Osteoblast (primary cell): ENCODE measurements around the gene PPP1R9B. TPM values are rescaled to one million over a fixed set of nuclear protein-coding genes. Genes with fewer than 3 reads are reported as not detected.
A peak's percentile ranks its signal among the peaks of the same experiment; 100 is the strongest.

Source experiments
- DNase-seq: peaks from one replicate; pipeline ENCODE4 v3.0.0; 2011; ENCODE audit warnings: low spot score, mixed read lengths; ENCODE audit not compliant: insufficient read length; ENCODE audit errors: missing footprints
- H2AFZ ChIP-seq: 2 replicates; pipeline ENCODE4 v1.6.0; 2011; ENCODE audit warnings: mild to moderate bottlenecking, low read length
- H3K27ac ChIP-seq: 2 replicates; pipeline ENCODE4 v1.5.1; 2011; ENCODE audit warnings: mild to moderate bottlenecking, low read depth, low read length, moderate library complexity
- H3K27me3 ChIP-seq: 2 replicates; pipeline ENCODE4 v1.6.0; 2012; ENCODE audit warnings: mild to moderate bottlenecking, control low read depth, inconsistent platforms, low read length, moderate library complexity; ENCODE audit not compliant: insufficient read depth
- H3K36me3 ChIP-seq: 2 replicates; pipeline ENCODE4 v1.5.1; 2011; ENCODE audit warnings: mild to moderate bottlenecking, low read length, control low read depth, moderate library complexity; ENCODE audit not compliant: insufficient read depth
- H3K4me1 ChIP-seq: 2 replicates; pipeline ENCODE4 v1.5.1; 2011; ENCODE audit warnings: mild to moderate bottlenecking, low read length, control low read depth, moderate library complexity; ENCODE audit not compliant: insufficient read depth
- H3K4me2 ChIP-seq: 2 replicates; pipeline ENCODE4 v1.6.0; 2011; ENCODE audit warnings: mild to moderate bottlenecking, low read length; ENCODE audit not compliant: insufficient read depth
- H3K4me3 ChIP-seq: fragments of 200-600 bp; sonication (generic); 3 replicates; pipeline ENCODE4 v1.5.1; 2012; ENCODE audit warnings: mild to moderate bottlenecking, low read length, inconsistent platforms; ENCODE audit not compliant: insufficient read depth
- H3K79me2 ChIP-seq: 2 replicates; pipeline ENCODE4 v1.6.0; 2012; ENCODE audit warnings: mild to moderate bottlenecking, low read length, control low read depth, inconsistent platforms; ENCODE audit not compliant: insufficient read depth
- H3K9me3 ChIP-seq: 2 replicates; pipeline ENCODE4 v1.5.1; 2011; ENCODE audit warnings: low read depth, low read length, control low read depth
- H4K20me1 ChIP-seq: 2 replicates; pipeline ENCODE4 v1.6.0; 2012; ENCODE audit warnings: mild to moderate bottlenecking, low read length, control low read depth; ENCODE audit not compliant: insufficient read depth
- total RNA-seq: library from RNA; depleted of rRNA; stranded (reverse); fragments of >200 nt; gene quantifications from 2 replicates; pipeline ENCODE4 v1.2.3, GENCODE V29; 2012
- TF ChIP-seq, protein P1 (sequence below): IDR thresholded peaks from 2 replicates; pipeline ENCODE4 v1.5.1; 2011; ENCODE audit warnings: mild to moderate bottlenecking, low read depth, low read length, moderate library complexity; ENCODE audit errors: extremely low read depth

PPP1R9B gene
- total RNA-seq, 1 donor = 48.9 TPM

DNA sequence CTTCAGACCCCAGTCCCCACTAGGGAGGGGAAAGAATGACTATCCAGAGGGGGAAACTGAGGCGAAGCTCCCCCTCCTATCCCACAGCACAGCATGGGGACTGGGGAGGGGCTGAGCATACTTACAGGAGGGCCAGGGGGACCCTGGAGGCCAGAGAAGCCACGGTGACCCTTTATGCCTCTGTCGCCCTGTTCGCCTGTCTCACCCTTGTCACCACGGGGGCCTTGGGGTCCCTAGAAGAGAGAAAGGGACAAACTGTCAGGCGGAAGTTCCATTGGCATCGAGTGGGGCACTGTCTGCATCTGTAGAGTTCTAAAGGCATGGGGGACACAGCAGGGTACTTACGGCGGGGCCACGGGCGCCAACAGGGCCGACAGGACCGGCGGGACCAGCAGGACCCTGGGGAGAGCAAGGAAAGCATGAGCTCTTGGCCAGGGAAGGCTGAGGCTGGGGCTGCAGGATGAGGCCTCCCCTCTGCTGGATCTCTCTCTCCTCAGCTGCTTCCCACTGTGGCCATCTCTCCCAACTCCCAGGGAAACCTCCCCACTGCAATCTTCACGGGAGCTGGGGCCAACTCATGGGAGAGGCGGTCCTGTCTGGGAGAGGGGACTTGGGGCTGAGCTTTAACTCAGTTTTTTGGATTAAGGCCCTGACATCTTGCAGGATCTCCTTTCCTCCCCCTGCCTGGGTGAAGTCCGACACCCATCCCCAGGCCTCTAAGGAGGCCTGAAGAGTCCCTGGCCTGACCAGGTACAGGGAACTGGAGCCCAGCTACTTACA, 37.5 kb upstream of the PPP1R9B start:
- Histone ChIP-seq H3K27me3 (no peaks in the 10 kb centered on the region), H3K36me3 (peaks cover 95% of the 10 kb centered on the region), H3K9me3 (no peaks in the 10 kb centered on the region), H3K4me3 (no peak overlapping the region), H3K27ac (peak overlapping the region; percentile 96), H3K79me2 (peaks cover 28% of the 10 kb centered on the region), H3K4me1 (peaks cover 29% of the 10 kb centered on the region), H4K20me1 (peaks cover 86% of the 10 kb centered on the region), H3K4me2 (no peak overlapping the region), H2AFZ (no peak overlapping the region)
- TF ChIP-seq, protein P1, sequence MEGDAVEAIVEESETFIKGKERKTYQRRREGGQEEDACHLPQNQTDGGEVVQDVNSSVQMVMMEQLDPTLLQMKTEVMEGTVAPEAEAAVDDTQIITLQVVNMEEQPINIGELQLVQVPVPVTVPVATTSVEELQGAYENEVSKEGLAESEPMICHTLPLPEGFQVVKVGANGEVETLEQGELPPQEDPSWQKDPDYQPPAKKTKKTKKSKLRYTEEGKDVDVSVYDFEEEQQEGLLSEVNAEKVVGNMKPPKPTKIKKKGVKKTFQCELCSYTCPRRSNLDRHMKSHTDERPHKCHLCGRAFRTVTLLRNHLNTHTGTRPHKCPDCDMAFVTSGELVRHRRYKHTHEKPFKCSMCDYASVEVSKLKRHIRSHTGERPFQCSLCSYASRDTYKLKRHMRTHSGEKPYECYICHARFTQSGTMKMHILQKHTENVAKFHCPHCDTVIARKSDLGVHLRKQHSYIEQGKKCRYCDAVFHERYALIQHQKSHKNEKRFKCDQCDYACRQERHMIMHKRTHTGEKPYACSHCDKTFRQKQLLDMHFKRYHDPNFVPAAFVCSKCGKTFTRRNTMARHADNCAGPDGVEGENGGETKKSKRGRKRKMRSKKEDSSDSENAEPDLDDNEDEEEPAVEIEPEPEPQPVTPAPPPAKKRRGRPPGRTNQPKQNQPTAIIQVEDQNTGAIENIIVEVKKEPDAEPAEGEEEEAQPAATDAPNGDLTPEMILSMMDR = no peak
- peak; percentile 87 for DNase-seq

DNA sequence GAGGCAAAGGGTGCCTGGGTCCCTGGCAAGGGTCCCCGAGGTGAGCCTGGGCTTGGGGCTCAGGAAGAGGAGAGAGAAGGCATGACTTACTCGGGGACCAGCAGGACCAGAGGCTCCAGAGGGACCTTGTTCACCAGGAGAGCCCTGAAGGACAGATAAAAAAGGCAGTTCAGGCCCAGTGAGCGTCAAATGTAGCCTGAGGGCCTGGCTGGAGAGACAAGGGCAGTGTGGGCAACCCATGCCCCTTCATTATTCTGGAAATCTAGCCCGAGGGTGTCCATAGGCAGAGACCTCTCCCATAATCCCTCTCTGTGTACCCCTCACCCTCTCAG, 36.9 kb upstream of the PPP1R9B start:
- no peak for DNase-seq
- Histone ChIP-seq H3K27ac (peak overlapping the region; percentile 96), H3K36me3 (peaks cover 89% of the 10 kb centered on the region), H3K79me2 (peaks cover 23% of the 10 kb centered on the region), H3K4me3 (no peak overlapping the region), H3K27me3 (no peaks in the 10 kb centered on the region), H4K20me1 (peaks cover 86% of the 10 kb centered on the region), H3K4me1 (peaks cover 25% of the 10 kb centered on the region), H2AFZ (no peak overlapping the region), H3K4me2 (no peak overlapping the region), H3K9me3 (no peaks in the 10 kb centered on the region)
- TF ChIP-seq, protein P1 = no peak

DNA sequence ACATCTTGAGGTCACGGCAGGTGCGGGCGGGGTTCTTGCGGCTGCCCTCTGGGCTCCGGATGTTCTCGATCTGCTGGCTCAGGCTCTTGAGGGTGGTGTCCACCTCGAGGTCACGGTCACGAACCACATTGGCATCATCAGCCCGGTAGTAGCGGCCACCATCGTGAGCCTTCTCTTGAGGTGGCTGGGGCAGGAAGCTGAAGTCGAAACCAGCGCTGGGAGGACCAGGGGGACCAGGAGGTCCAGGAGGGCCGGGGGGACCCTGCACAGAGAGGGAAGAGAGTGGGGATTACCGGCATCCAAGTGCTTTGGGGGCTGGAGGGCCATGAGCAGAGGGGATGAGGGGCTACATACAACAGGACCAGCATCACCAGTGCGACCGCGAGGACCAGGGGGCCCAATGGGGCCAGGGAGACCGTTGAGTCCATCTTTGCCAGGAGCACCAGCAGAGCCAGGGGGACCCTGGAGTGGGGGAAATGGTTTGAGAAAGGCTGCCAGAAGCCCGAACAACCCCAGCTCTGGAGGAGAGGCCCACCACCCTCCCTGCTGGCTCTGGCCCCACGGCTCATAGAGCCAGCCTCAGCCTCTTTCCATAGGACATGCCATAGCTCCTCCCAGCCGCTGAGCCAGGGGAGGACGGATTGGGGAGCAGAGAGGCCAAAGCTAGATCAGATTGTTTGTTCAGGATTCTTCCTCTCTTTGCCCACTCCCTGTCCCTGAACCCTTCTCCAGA, 36.4 kb upstream of the PPP1R9B start:
- no peaks in the 10 kb centered on the region for H3K9me3 ChIP-seq
- H3K27me3 ChIP-seq = no peaks in the 10 kb centered on the region
- peaks cover 83% of the 10 kb centered on the region for H4K20me1 ChIP-seq
- no peak overlapping the region for H2AFZ ChIP-seq
- H3K4me3 ChIP-seq = no peak overlapping the region
- TF ChIP-seq, protein P1 = no peak
- peaks cover 18% of the 10 kb centered on the region for H3K79me2 ChIP-seq
- H3K4me2 ChIP-seq = no peak overlapping the region
- peak; percentile 90 for DNase-seq
- peaks cover 84% of the 10 kb centered on the region for H3K36me3 ChIP-seq
- H3K27ac ChIP-seq = peak overlapping the region; percentile 96
- peaks cover 20% of the 10 kb centered on the region for H3K4me1 ChIP-seq
